Prostate gland (tissue), 2 donors: ENCODE results near the gene CA12.

ENCODE experiments used
- POLR2A ChIP-seq: fragments of 450-650 bp; IDR thresholded peaks from one replicate; pipeline ENCODE4 v1.6.1; 2016; ENCODE audit warnings: antibody characterized with exemption, mild to moderate bottlenecking
- POLR2AphosphoS5 ChIP-seq: sonication (generic); formaldehyde crosslinking; IDR thresholded peaks from one replicate; pipeline ENCODE4 v1.6.1; 2017; ENCODE audit warnings: antibody characterized with exemption
- TF ChIP-seq, protein P1 (sequence below), 4 experiments: fragments of 200-600 bp in 2 of 4; fragments of 450-650 bp in 2 of 4; sonication (generic) in 2 of 4; IDR thresholded peaks; 1 replicate in 3 of 4; 2 replicates in 1 of 4; pipeline ENCODE4 v1.5.1; 2016 to 2019; ENCODE audit warnings: antibody characterized with exemption in 4 of 4, mild to moderate bottlenecking in 2 of 4, moderate library complexity in 2 of 4

DNA sequence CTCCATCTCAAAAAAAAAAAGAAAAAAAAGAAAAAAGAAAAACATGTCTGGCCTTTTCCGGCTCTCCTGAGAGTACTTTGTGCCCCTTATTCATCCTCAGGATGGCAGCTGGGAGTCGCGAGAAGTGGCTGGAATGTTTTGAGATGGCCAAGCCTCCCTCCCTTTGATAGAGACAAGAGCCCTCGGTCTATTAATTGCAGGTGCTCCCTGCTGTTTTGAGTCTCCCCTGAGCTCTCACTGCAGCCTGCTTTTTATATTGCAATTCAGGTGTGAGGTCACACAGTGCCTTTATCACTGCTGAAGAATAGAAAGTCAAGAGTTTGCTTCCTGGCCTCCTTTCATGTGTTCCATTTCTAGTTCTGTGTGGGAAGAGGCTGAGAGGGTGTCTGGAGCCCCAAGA, 10.9 kb downstream of the CA12 start:
- TF ChIP-seq POLR2AphosphoS5 (no peak), POLR2A (no peak)
- TF ChIP-seq, protein P1, sequence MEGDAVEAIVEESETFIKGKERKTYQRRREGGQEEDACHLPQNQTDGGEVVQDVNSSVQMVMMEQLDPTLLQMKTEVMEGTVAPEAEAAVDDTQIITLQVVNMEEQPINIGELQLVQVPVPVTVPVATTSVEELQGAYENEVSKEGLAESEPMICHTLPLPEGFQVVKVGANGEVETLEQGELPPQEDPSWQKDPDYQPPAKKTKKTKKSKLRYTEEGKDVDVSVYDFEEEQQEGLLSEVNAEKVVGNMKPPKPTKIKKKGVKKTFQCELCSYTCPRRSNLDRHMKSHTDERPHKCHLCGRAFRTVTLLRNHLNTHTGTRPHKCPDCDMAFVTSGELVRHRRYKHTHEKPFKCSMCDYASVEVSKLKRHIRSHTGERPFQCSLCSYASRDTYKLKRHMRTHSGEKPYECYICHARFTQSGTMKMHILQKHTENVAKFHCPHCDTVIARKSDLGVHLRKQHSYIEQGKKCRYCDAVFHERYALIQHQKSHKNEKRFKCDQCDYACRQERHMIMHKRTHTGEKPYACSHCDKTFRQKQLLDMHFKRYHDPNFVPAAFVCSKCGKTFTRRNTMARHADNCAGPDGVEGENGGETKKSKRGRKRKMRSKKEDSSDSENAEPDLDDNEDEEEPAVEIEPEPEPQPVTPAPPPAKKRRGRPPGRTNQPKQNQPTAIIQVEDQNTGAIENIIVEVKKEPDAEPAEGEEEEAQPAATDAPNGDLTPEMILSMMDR (IDR thresholded peaks at IDR 0.05): no peak
